SK-N-SH (cell line): ENCODE data around the gene CAPRIN2. TPM values are rescaled to one million over a fixed set of nuclear protein-coding genes. Genes with fewer than 3 reads are reported as not detected.

ENCODE experiments used
- CTCF ChIA-PET: fragments of 300-600, 350-600 bp; formaldehyde crosslinking; extraction: SDS; loops from one replicate; lab custom pipeline; 2021; lab: Yijun Ruan, JAX
- POLR2A ChIA-PET: fragments of 350-600 bp; sonication (Branson Sonifier 250); formaldehyde crosslinking; extraction: SDS; loops from one replicate; lab custom pipeline; 2020; ENCODE audit warnings: antibody characterized with exemption, inconsistent platforms; lab: Yijun Ruan, JAX
- DNase-seq: peaks from one replicate; pipeline ENCODE4 v3.0.0; 2012
- H2AFZ ChIP-seq: fragments of 200-600 bp; sonication (generic); 2 replicates; pipeline ENCODE4 v1.8.1; 2016; ENCODE audit warnings: antibody characterized with exemption, mild to moderate bottlenecking, low read depth
- H3F3A ChIP-seq: fragments of 200-600 bp; sonication (generic); replicated peaks from 2 replicates; pipeline ENCODE3; 2016; ENCODE audit warnings: antibody characterized with exemption, mild to moderate bottlenecking; ENCODE audit not compliant: insufficient read depth
- H3K27ac ChIP-seq, 2 experiments: fragments of 200-500 bp in 1 of 2; fragments of 200-600 bp in 1 of 2; sonication (Bioruptor generic) in 1 of 2; sonication (generic), shearing (Covaris generic) in 1 of 2; 2 replicates each; pipeline versions ENCODE4 v1.5.1 to v1.6.1; 2014 to 2016; ENCODE audit warnings: low read depth in 2 of 2, inconsistent platforms in 1 of 2, low read length in 1 of 2, mild to moderate bottlenecking in 1 of 2, mixed read lengths in 1 of 2
- H3K27me3 ChIP-seq: fragments of 200-600 bp; sonication (generic), shearing (Covaris generic); 2 replicates; pipeline ENCODE4 v1.6.1; 2016; ENCODE audit warnings: mixed run types; ENCODE audit not compliant: insufficient read depth
- H3K36me3 ChIP-seq, 2 experiments: fragments of 200-500 bp in 1 of 2; fragments of 200-600 bp in 1 of 2; sonication (Bioruptor generic) in 1 of 2; sonication (generic) in 1 of 2; replicated peaks in 1 of 2; 2 replicates each; pipeline versions ENCODE3 to v1.5.1; 2014 to 2016; ENCODE audit warnings: low read length in 1 of 2, mild to moderate bottlenecking in 1 of 2; ENCODE audit not compliant: insufficient read depth in 2 of 2, control insufficient read depth in 1 of 2
- H3K4me1 ChIP-seq, 2 experiments: fragments of 200-500 bp in 1 of 2; fragments of 200-600 bp in 1 of 2; sonication (Bioruptor generic) in 1 of 2; sonication (generic), shearing (Covaris generic) in 1 of 2; 2 replicates each; pipeline versions ENCODE4 v1.5.1 to v1.6.1; 2014 to 2016; ENCODE audit warnings: low read depth in 1 of 2, low read length in 1 of 2, mixed run types in 1 of 2; ENCODE audit not compliant: insufficient read depth in 2 of 2, control insufficient read depth in 1 of 2
- H3K4me2 ChIP-seq: fragments of 200-600 bp; sonication (generic), shearing (Covaris generic); 2 replicates; pipeline ENCODE4 v1.6.1; 2017; ENCODE audit warnings: mixed run types
- H3K4me3 ChIP-seq, 2 experiments: fragments of 200-500 bp in 1 of 2; fragments of 200-600 bp in 1 of 2; sonication (Bioruptor generic) in 1 of 2; sonication (generic), shearing (Covaris generic) in 1 of 2; 2 replicates each; pipeline versions ENCODE4 v1.5.1 to v1.8.1; 2014 to 2016; ENCODE audit warnings: low read depth in 2 of 2, inconsistent platforms in 1 of 2, low read length in 1 of 2, mild to moderate bottlenecking in 1 of 2, mixed read lengths in 1 of 2, moderate library complexity in 1 of 2
- H3K79me2 ChIP-seq: fragments of 200-600 bp; sonication (generic); 2 replicates; pipeline ENCODE4 v1.8.1; 2017; ENCODE audit warnings: mild to moderate bottlenecking; ENCODE audit not compliant: insufficient read depth
- H3K9ac ChIP-seq: fragments of 200-600 bp; sonication (generic); 2 replicates; pipeline ENCODE4 v1.6.1; 2017; ENCODE audit warnings: mixed run types
- H3K9me2 ChIP-seq: fragments of 200-600 bp; sonication (generic); 2 replicates; pipeline ENCODE4 v1.6.1; 2017; ENCODE audit warnings: mixed run types
- H3K9me3 ChIP-seq: fragments of 200-600 bp; sonication (generic); 2 replicates; pipeline ENCODE4 v1.6.1; 2017; ENCODE audit warnings: mixed run types, mild to moderate bottlenecking, moderate library complexity
- H4K20me1 ChIP-seq: fragments of 200-600 bp; sonication (generic); 2 replicates; pipeline ENCODE4 v1.6.1; 2017; ENCODE audit warnings: mild to moderate bottlenecking, mixed run types; ENCODE audit not compliant: insufficient read depth
- CTCF ChIP-seq: fragments of 200-600 bp; sonication (generic); IDR thresholded peaks from 2 replicates; pipeline ENCODE4 v1.6.1; 2017; ENCODE audit warnings: antibody characterized with exemption, mild to moderate bottlenecking, moderate library complexity
- EP300 ChIP-seq, 2 experiments: IDR thresholded peaks; 2 replicates each; pipeline versions ENCODE4 v1.4.0 to v1.6.1; 2012; ENCODE audit warnings: borderline replicate concordance in 1 of 2, low read depth in 1 of 2, low read length in 1 of 2
- EZH2phosphoT487 ChIP-seq: fragments of 200-600 bp; sonication (generic); IDR thresholded peaks from 2 replicates; pipeline ENCODE4 v1.6.1; 2017; ENCODE audit warnings: low read depth, mixed run types, mild to moderate bottlenecking, antibody characterized with exemption, moderate library complexity, borderline replicate concordance
- FOXJ3 ChIP-seq: sonication (generic); formaldehyde crosslinking; IDR thresholded peaks from 2 replicates; pipeline ENCODE4 v1.5.1; 2020; ENCODE audit warnings: mild to moderate bottlenecking, missing genetic modification reagents
- GABPA ChIP-seq: IDR thresholded peaks from 2 replicates; pipeline ENCODE4 v1.4.0; 2012; ENCODE audit warnings: low read depth, mild to moderate bottlenecking
- JUND ChIP-seq: IDR thresholded peaks from 2 replicates; pipeline ENCODE4 v1.4.0; 2012
- MAX ChIP-seq: IDR thresholded peaks from 2 replicates; pipeline ENCODE4 v1.4.0; 2012; ENCODE audit warnings: low read depth
- NRF1 ChIP-seq: IDR thresholded peaks from 2 replicates; pipeline ENCODE4 v1.6.1; 2012; ENCODE audit warnings: low read depth, mild to moderate bottlenecking, low read length
- PBX3 ChIP-seq: IDR thresholded peaks from 2 replicates; pipeline ENCODE4; 2012
- REST ChIP-seq: IDR thresholded peaks from 2 replicates; pipeline ENCODE4 v1.6.1; 2012; ENCODE audit warnings: mild to moderate bottlenecking, low read depth, low read length, moderate library complexity
- RXRA ChIP-seq: IDR thresholded peaks from 2 replicates; pipeline ENCODE4 v1.4.0; 2012; ENCODE audit warnings: low read depth, mild to moderate bottlenecking, borderline replicate concordance
- SMC3 ChIP-seq: IDR thresholded peaks from 2 replicates; pipeline ENCODE4 v1.6.1; 2012; ENCODE audit warnings: low read depth, low read length, improper control_type of control experiment
- TCF12 ChIP-seq: IDR thresholded peaks from 2 replicates; pipeline ENCODE4 v1.4.0; 2012
- TEAD4 ChIP-seq: IDR thresholded peaks from 2 replicates; pipeline ENCODE4 v1.4.0; 2012; ENCODE audit warnings: mild to moderate bottlenecking, borderline replicate concordance; ENCODE audit not compliant: insufficient read depth
- USF1 ChIP-seq: IDR thresholded peaks from 2 replicates; pipeline ENCODE4 v1.4.0; 2012; ENCODE audit warnings: low read depth, borderline replicate concordance
- ZBTB33 ChIP-seq: IDR thresholded peaks from 2 replicates; pipeline ENCODE4 v1.4.0; 2012; ENCODE audit warnings: low read depth, borderline replicate concordance
- WGBS: methylation state at CpG from one replicate; pipeline ENCODE4 v1.1.6; 2017; ENCODE audit warnings: low lambda C conversion rate; 5-methylcytosine and 5-hydroxymethylcytosine counted together
- polyA plus RNA-seq, 3 experiments: library from polyadenylated mRNA; depleted of rRNA; stranded (reverse); fragments of >200 nt; gene quantifications; 2 replicates each; pipeline ENCODE4 v1.2.3, GENCODE V29; 2012

Gene CAPRIN2
- polyA plus RNA-seq, 1 of the 3 experiments (the other 2 are of a cell fraction), result 21.4 TPM

GRCh38 chr12:30774599-30774998 is 19.8 kb upstream of the CAPRIN2 start (continued):
- no peak for TF ChIP-seq ZBTB33

- Histone ChIP-seq H3K9ac (no peak overlapping the region), H4K20me1 (no peaks in the 10 kb centered on the region), H2AFZ (no peak overlapping the region), H3K27me3 (no peaks in the 10 kb centered on the region)
- no peak for DNase-seq
- WGBS, result 49% methylated on average over 2 of the region's 2 CpGs
- TF ChIP-seq EZH2phosphoT487, result no peak
- no peak for TF ChIP-seq EP300 (IDR thresholded peaks at IDR 0.05; ENCODE audit: borderline replicate concordance in 1 of 2, low read depth in 1 of 2, low read length in 1 of 2)
- no peak for TF ChIP-seq RXRA
- no peak for TF ChIP-seq MAX
- TF ChIP-seq GABPA, result no peak
- TF ChIP-seq, all 33 proteins: peak for 0
- Histone ChIP-seq H3F3A (no peaks in the 10 kb centered on the region), H3K9me3 (peaks cover 11% of the 10 kb centered on the region), H3K36me3 (no peaks in the 10 kb centered on the region), H3K27ac (no peak overlapping the region), H3K4me1 (no peaks in the 10 kb centered on the region), H3K9me2 (no peaks in the 10 kb centered on the region), H3K4me2 (no peak overlapping the region), H3K4me3 (no peak overlapping the region), H3K79me2 (no peaks in the 10 kb centered on the region)
- ChIA-PET POLR2A (no interaction called here), CTCF (interaction anchor here (1.1 kb wide), 1 partner anchor 23 kb away, joined by 3 read pairs; no protein-coding TSS in a partner anchor)
Measured at GRCh38 chr12:30769802-30770201, 15.1 kb upstream of the CAPRIN2 start.

- no peaks in the 10 kb centered on the region for H3K79me2 ChIP-seq
- 50% methylated on average over 2 of the region's 2 CpGs for WGBS
- H4K20me1 ChIP-seq, result no peaks in the 10 kb centered on the region
- H3K4me1 ChIP-seq, result no peaks in the 10 kb centered on the region; a peak in 1 of 4 replicates
- no peaks in the 10 kb centered on the region for H3F3A ChIP-seq
- ChIA-PET CTCF (interaction anchor here (1.2 kb wide), 1 partner anchor 11 kb away, joined by 3 read pairs; no protein-coding TSS in a partner anchor), POLR2A (interaction anchor here (1.5 kb wide), 1 partner anchor 9 kb away, joined by 4 read pairs; the partner anchor contains the start of gene CAPRIN2)
- H3K9me2 ChIP-seq, result no peaks in the 10 kb centered on the region
- peaks cover 0 to 6% of the 10 kb centered on the region in 2 experiments for H3K36me3 ChIP-seq
- no peak overlapping the region for H3K9ac ChIP-seq
- H3K4me2 ChIP-seq, result no peak overlapping the region
- no peak overlapping the region for H3K27ac ChIP-seq
- H3K4me3 ChIP-seq, result no peak overlapping the region
- no peak overlapping the region for H2AFZ ChIP-seq
- 0 out of 2 replicates have a peak, but pooled peaks cover 6% of the 10 kb centered on the region for H3K9me3 ChIP-seq
- no peak for DNase-seq
- no peaks in the 10 kb centered on the region for H3K27me3 ChIP-seq
- TF ChIP-seq PBX3 (no peak), NRF1 (no peak), JUND (no peak), EZH2phosphoT487 (no peak), TEAD4 (no peak), CTCF (no peak), USF1 (no peak), EP300 (IDR thresholded peaks at IDR 0.05; ENCODE audit: borderline replicate concordance in 1 of 2, low read depth in 1 of 2, low read length in 1 of 2) (no peak), SMC3 (no peak), REST (no peak), FOXJ3 (CRISPR knock-in tag) (no peak), TCF12 (no peak)
Measured at GRCh38 chr12:30764251-30764650, 9.5 kb upstream of the CAPRIN2 start.
